GM10847 (cell line): Measurements from ENCODE around the gene RBM4B.

ENCODE experiments used
- POLR2A ChIP-seq: IDR thresholded peaks from 2 replicates; pipeline ENCODE4 v1.6.1; 2011; ENCODE audit not compliant: insufficient read length; ENCODE audit errors: extremely low read depth

RBM4B gene

GRCh38 chr11:66680966-66681645 is 3.4 kb upstream of the RBM4B start:
- TF ChIP-seq POLR2A, result no peak

GRCh38 chr11:66676931-66677598 is 622 bp downstream of the RBM4B start:
- no peak for TF ChIP-seq POLR2A

GRCh38 chr11:66676282-66676919 is 1.3 kb downstream of the RBM4B start:
- TF ChIP-seq POLR2A, result no peak

- TF ChIP-seq POLR2A, result no peak
These were observed 2.6 kb downstream of the RBM4B start for GRCh38 chr11:66674964-66675602.

- no peak for TF ChIP-seq POLR2A
These were observed 6.9 kb downstream of the RBM4B start for GRCh38 chr11:66670816-66671215.

- no peak for TF ChIP-seq POLR2A
These were observed 12.3 kb downstream of the RBM4B start for GRCh38 chr11:66665369-66665768.

GRCh38 chr11:66663741-66664296 is 13.9 kb downstream of the RBM4B start:
- TF ChIP-seq POLR2A, result no peak

GRCh38 chr11:66659763-66660162 is 17.9 kb downstream of the RBM4B start:
- TF ChIP-seq POLR2A, result no peak

GRCh38 chr11:66653123-66653522 is 24.6 kb downstream of the RBM4B start:
- no peak for TF ChIP-seq POLR2A

- TF ChIP-seq POLR2A, result no peak
These were observed 25.0 kb downstream of the RBM4B start for GRCh38 chr11:66652651-66653050.

- TF ChIP-seq POLR2A, result no peak
These were observed 26.7 kb downstream of the RBM4B start for GRCh38 chr11:66651016-66651415.

- TF ChIP-seq POLR2A, result no peak
These were observed 27.8 kb downstream of the RBM4B start for GRCh38 chr11:66649903-66650302.

- no peak for TF ChIP-seq POLR2A
These were observed 30.9 kb downstream of the RBM4B start for GRCh38 chr11:66646828-66647227.

GRCh38 chr11:66643745-66644437 is 33.8 kb downstream of the RBM4B start:
- no peak for TF ChIP-seq POLR2A

- TF ChIP-seq POLR2A, result no peak
These were observed 35.9 kb downstream of the RBM4B start for GRCh38 chr11:66641834-66642233.

- no peak for TF ChIP-seq POLR2A
These were observed 38.4 kb downstream of the RBM4B start for GRCh38 chr11:66639066-66639813.
